Endothelial cell of umbilical vein (primary cell): ENCODE measurements around the gene ACVR1C. TPM values are rescaled to one million over a fixed set of nuclear protein-coding genes. Genes with fewer than 3 reads are reported as not detected.

ENCODE experiments used
- BruUV-seq: library from RNA; stranded (reverse); fragments of 400-500 nt; replicated peaks from 2 replicates; lab custom pipeline; 2021; lab: Mats Ljungman, UMichigan
- CTCF ChIA-PET: fragments of 300-600, 350-600 bp; sonication (Branson Sonifier 250); formaldehyde crosslinking; loops from one replicate; lab custom pipeline; 2021; ENCODE audit warnings: antibody characterized with exemption, inconsistent platforms; lab: Charles Lee
- POLR2A ChIA-PET: fragments of 300-600, 350-600 bp; sonication (Branson Sonifier 250); formaldehyde crosslinking; loops from one replicate; lab custom pipeline; 2021; ENCODE audit warnings: antibody characterized with exemption, inconsistent platforms; lab: Charles Lee
- DNase-seq: peaks from one replicate; pipeline ENCODE4 v3.0.0-alpha.2; 2011; ENCODE audit warnings: low read depth, low spot score
- FAIRE-seq: peaks from 2 replicates; lab custom pipeline; 2011; peaks lifted over from hg19 to GRCh38; lab: Jason Lieb, UNC
- H2AFZ ChIP-seq: 2 replicates; pipeline ENCODE4 v1.6.0; 2012; ENCODE audit warnings: low read depth, low read length, control low read depth, inconsistent platforms
- H3K27ac ChIP-seq: 2 replicates; pipeline ENCODE4 v1.5.1; 2011; ENCODE audit warnings: low read depth, mild to moderate bottlenecking, control low read depth, low read length, moderate library complexity; ENCODE audit not compliant: insufficient read depth
- H3K27me3 ChIP-seq, 2 experiments: 2 replicates each; pipeline versions ENCODE4 v1.6.0 to v1.6.1; 2011; ENCODE audit warnings: low read length in 2 of 2, mixed read lengths in 1 of 2; ENCODE audit not compliant: control insufficient read depth in 2 of 2, insufficient read depth in 2 of 2
- H3K36me3 ChIP-seq, 2 experiments: 2 replicates in 1 of 2; 3 replicates in 1 of 2; pipeline ENCODE4 v1.5.1; 2011; ENCODE audit warnings: low read length in 2 of 2, mild to moderate bottlenecking in 1 of 2, moderate library complexity in 1 of 2; ENCODE audit not compliant: control insufficient read depth in 2 of 2, insufficient read depth in 2 of 2; ENCODE audit errors: extremely low read depth in 1 of 2
- H3K4me1 ChIP-seq: 3 replicates; pipeline ENCODE4 v1.5.1; 2011; ENCODE audit warnings: mild to moderate bottlenecking, low read length; ENCODE audit not compliant: control insufficient read depth, insufficient read depth; ENCODE audit errors: extremely low read depth
- H3K4me2 ChIP-seq: 2 replicates; pipeline ENCODE4 v1.6.1; 2011; ENCODE audit warnings: low read length, control low read depth, mixed read lengths; ENCODE audit not compliant: insufficient read depth
- H3K4me3 ChIP-seq, 3 experiments: fragments of 200-600 bp in 1 of 3; sonication (generic), shearing (Covaris generic) in 1 of 3; replicated peaks in 1 of 3; 2 replicates each; pipeline ENCODE4 v1.5.1; 2011 to 2016; ENCODE audit warnings: control low read depth in 3 of 3, low read length in 3 of 3, mild to moderate bottlenecking in 2 of 3, inconsistent platforms in 1 of 3, low read depth in 1 of 3, moderate library complexity in 1 of 3; ENCODE audit not compliant: insufficient read depth in 1 of 3
- H3K79me2 ChIP-seq: 2 replicates; pipeline ENCODE4 v1.6.0; 2012; ENCODE audit warnings: low read length, inconsistent platforms; ENCODE audit not compliant: control insufficient read depth, insufficient read depth
- H3K9ac ChIP-seq: replicated peaks from 2 replicates; pipeline ENCODE3; 2011; ENCODE audit warnings: low read length, control low read depth; ENCODE audit not compliant: insufficient read depth; ENCODE audit errors: extremely low read depth
- H3K9me1 ChIP-seq: replicated peaks from 3 replicates; pipeline ENCODE4 v1.6.0; 2011; ENCODE audit warnings: mild to moderate bottlenecking, low read length; ENCODE audit not compliant: control insufficient read depth, insufficient read depth; ENCODE audit errors: extremely low read depth
- H3K9me3 ChIP-seq: replicated peaks from 2 replicates; pipeline ENCODE4 v1.5.1; 2012; ENCODE audit warnings: low read length, inconsistent platforms; ENCODE audit not compliant: control insufficient read depth, insufficient read depth
- H4K20me1 ChIP-seq: replicated peaks from 2 replicates; pipeline ENCODE3; 2011; ENCODE audit warnings: mild to moderate bottlenecking, low read length; ENCODE audit not compliant: control insufficient read depth, insufficient read depth; ENCODE audit errors: extremely low read depth
- EZH2 ChIP-seq: IDR thresholded peaks from 2 replicates; pipeline ENCODE4 v1.6.1; 2012; ENCODE audit warnings: borderline replicate concordance, low read depth, mild to moderate bottlenecking, moderate library complexity, low read length, inconsistent platforms; ENCODE audit not compliant: severe bottlenecking
- FOS ChIP-seq: IDR thresholded peaks from 2 replicates; pipeline ENCODE4 v1.6.1; 2011; ENCODE audit warnings: mild to moderate bottlenecking, low read length, moderate library complexity, borderline replicate concordance; ENCODE audit not compliant: insufficient read depth
- GATA2 ChIP-seq: IDR thresholded peaks from 2 replicates; pipeline ENCODE4 v1.7.0; 2011; ENCODE audit warnings: low read depth, mild to moderate bottlenecking, moderate library complexity, mixed read lengths, low read length; ENCODE audit not compliant: insufficient read length, insufficient read depth
- JUN ChIP-seq: IDR thresholded peaks from 2 replicates; pipeline ENCODE4 v1.6.1; 2011; ENCODE audit warnings: borderline replicate concordance, low read depth; ENCODE audit not compliant: insufficient read length, insufficient read depth
- MAX ChIP-seq: IDR thresholded peaks from 2 replicates; pipeline ENCODE4 v1.6.1; 2011; ENCODE audit not compliant: insufficient read depth, insufficient read length
- MYC ChIP-seq: IDR thresholded peaks from one replicate; pipeline ENCODE4 v1.6.1; 2011; ENCODE audit warnings: mild to moderate bottlenecking, low read depth, low read length
- POLR2A ChIP-seq: IDR thresholded peaks from 2 replicates; pipeline ENCODE4 v1.6.1; 2012; ENCODE audit warnings: low read depth, mild to moderate bottlenecking, control low read depth, low read length
- POLR2AphosphoS5 ChIP-seq: IDR thresholded peaks from 2 replicates; pipeline ENCODE4 v1.6.1; 2012; ENCODE audit warnings: low read depth, mild to moderate bottlenecking, control low read depth, low read length, moderate library complexity; ENCODE audit not compliant: insufficient read depth
- dilution Hi-C: fragments of 300-500 bp; cut with MboI; formaldehyde crosslinking; loops from one replicate; pipeline ENCODE4 v1.15.0; 2019; ENCODE audit warnings: low sequenced_read_pairs; ENCODE audit not compliant: extremely low pct_ligation_motif_present
- intact Hi-C: fragments of 100-400 bp; cut with micrococcal nuclease; formaldehyde crosslinking; loops from one replicate; pipeline ENCODE4 v1.10.0; 2022
- polyA plus RNA-seq, 4 experiments: library from polyadenylated mRNA; depleted of rRNA in 3 of 4; stranded (reverse) in 3 of 4; unstranded in 1 of 4; fragments of >200 nt; gene quantifications; 2 replicates each; pipeline versions ENCODE4 v1.2.1 to v1.2.3, GENCODE V29; 2011 to 2012; ENCODE audit warnings: missing spikeins in 1 of 4
- total RNA-seq: library from RNA; stranded (reverse); gene quantifications from 2 replicates; pipeline ENCODE4 v1.2.3, GENCODE V29; 2021
- TF ChIP-seq, protein P1 (sequence below), 2 donors: IDR thresholded peaks; 1 replicate in 1 of 2; 2 replicates in 1 of 2; pipeline ENCODE4 v1.5.1; 2011; ENCODE audit warnings: low read length in 2 of 2, mild to moderate bottlenecking in 2 of 2, moderate library complexity in 2 of 2, control low read depth in 1 of 2, inconsistent platforms in 1 of 2, low read depth in 1 of 2; ENCODE audit not compliant: insufficient read depth in 1 of 2; ENCODE audit errors: extremely low read depth in 1 of 2

The ACVR1C gene
- total and polyA plus RNA-seq, 2 donors (not counting 3 experiments of a cell fraction or from before 2014, with no cell fraction given) = not detected

- Histone ChIP-seq H3K9ac (no peak overlapping the region), H2AFZ (no peak overlapping the region), H3K4me1 (no peaks in the 10 kb centered on the region), H3K4me3 (no peak overlapping the region), H3K4me2 (no peak overlapping the region), H3K36me3 (no peaks in the 10 kb centered on the region), H3K27ac (no peak overlapping the region), H4K20me1 (no peaks in the 10 kb centered on the region), H3K79me2 (no peaks in the 10 kb centered on the region), H3K27me3 (no peaks in the 10 kb centered on the region), H3K9me3 (no peaks in the 10 kb centered on the region), H3K9me1 (no peaks in the 10 kb centered on the region)
- dilution Hi-C loops (no loop called here), intact Hi-C loops (no loop called here)
- FAIRE-seq (no peak), DNase-seq (no peak)
- no TSS peak for BruUV-seq
- ChIA-PET POLR2A (no interaction called here), CTCF (interaction anchor here (0.5 kb wide), 1 partner anchor 47 kb away, joined by 3 read pairs; no protein-coding TSS in a partner anchor)
- no peak for TF ChIP-seq MAX
- TF ChIP-seq POLR2A = no peak
- TF ChIP-seq GATA2 = no peak
- no peak for TF ChIP-seq EZH2
- TF ChIP-seq FOS = no peak
- no peak for TF ChIP-seq JUN
- TF ChIP-seq, protein P1, sequence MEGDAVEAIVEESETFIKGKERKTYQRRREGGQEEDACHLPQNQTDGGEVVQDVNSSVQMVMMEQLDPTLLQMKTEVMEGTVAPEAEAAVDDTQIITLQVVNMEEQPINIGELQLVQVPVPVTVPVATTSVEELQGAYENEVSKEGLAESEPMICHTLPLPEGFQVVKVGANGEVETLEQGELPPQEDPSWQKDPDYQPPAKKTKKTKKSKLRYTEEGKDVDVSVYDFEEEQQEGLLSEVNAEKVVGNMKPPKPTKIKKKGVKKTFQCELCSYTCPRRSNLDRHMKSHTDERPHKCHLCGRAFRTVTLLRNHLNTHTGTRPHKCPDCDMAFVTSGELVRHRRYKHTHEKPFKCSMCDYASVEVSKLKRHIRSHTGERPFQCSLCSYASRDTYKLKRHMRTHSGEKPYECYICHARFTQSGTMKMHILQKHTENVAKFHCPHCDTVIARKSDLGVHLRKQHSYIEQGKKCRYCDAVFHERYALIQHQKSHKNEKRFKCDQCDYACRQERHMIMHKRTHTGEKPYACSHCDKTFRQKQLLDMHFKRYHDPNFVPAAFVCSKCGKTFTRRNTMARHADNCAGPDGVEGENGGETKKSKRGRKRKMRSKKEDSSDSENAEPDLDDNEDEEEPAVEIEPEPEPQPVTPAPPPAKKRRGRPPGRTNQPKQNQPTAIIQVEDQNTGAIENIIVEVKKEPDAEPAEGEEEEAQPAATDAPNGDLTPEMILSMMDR (IDR thresholded peaks at IDR 0.05; ENCODE audit: extremely low read depth in 1 of 2, insufficient read depth in 1 of 2, low read depth in 1 of 2, low read length in 2 of 2) = no peak
- no peak for TF ChIP-seq POLR2AphosphoS5
- no peak for TF ChIP-seq MYC
These were observed 43.5 kb upstream of the ACVR1C start for GRCh38 chr2:157672129-157672528.
